LNCaP clone FGC (cell line): ENCODE data around the gene ZNF879.

Experiments used
- DNase-seq: peaks from one replicate; pipeline ENCODE4 v3.0.0-alpha.2; 2011; ENCODE audit warnings: low read depth
- H3K4me3 ChIP-seq: 2 replicates; pipeline ENCODE4 v1.5.1; 2011; ENCODE audit warnings: mild to moderate bottlenecking, low read depth, low read length, control low read depth
- TF ChIP-seq, protein P1 (sequence below): IDR thresholded peaks from 2 replicates; pipeline ENCODE4 v1.5.1; 2012; ENCODE audit warnings: mild to moderate bottlenecking; ENCODE audit not compliant: control insufficient read depth, insufficient read depth; ENCODE audit errors: extremely low read depth

ZNF879 gene

GRCh38 chr5:179054876-179055275, 31.3 kb downstream of the ZNF879 start:
- H3K4me3 ChIP-seq: no peak overlapping the region
- DNase-seq: no peak
- TF ChIP-seq, protein P1, sequence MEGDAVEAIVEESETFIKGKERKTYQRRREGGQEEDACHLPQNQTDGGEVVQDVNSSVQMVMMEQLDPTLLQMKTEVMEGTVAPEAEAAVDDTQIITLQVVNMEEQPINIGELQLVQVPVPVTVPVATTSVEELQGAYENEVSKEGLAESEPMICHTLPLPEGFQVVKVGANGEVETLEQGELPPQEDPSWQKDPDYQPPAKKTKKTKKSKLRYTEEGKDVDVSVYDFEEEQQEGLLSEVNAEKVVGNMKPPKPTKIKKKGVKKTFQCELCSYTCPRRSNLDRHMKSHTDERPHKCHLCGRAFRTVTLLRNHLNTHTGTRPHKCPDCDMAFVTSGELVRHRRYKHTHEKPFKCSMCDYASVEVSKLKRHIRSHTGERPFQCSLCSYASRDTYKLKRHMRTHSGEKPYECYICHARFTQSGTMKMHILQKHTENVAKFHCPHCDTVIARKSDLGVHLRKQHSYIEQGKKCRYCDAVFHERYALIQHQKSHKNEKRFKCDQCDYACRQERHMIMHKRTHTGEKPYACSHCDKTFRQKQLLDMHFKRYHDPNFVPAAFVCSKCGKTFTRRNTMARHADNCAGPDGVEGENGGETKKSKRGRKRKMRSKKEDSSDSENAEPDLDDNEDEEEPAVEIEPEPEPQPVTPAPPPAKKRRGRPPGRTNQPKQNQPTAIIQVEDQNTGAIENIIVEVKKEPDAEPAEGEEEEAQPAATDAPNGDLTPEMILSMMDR: no peak

GRCh38 chr5:179055436-179055835, 31.8 kb downstream of the ZNF879 start:
- no peak for DNase-seq
- H3K4me3 ChIP-seq: no peak overlapping the region
- TF ChIP-seq, protein P1: no peak

DNA sequence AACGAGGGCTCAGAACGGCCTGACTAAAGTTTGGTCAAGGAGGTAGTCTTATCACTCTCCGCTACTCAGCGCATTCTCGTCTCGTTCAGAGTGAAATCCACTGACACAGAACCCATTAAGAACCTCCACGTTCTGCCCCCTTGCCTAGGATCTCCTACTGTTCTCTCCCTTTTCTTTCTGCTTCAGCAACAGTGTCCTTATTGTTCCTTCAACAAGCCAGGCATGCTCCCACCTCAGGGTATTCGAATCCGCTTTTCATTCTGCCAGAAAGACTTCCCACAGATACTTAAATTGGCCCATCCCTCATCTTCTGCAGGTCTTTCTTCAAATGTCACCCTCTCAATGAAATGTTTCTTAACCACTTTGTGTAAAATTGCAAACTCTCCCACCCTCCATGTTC, 32.2 kb downstream of the ZNF879 start:
- TF ChIP-seq, protein P1: no peak
- no peak overlapping the region for H3K4me3 ChIP-seq
- no peak for DNase-seq

GRCh38 chr5:179060116-179061008, 36.8 kb downstream of the ZNF879 start, which contains the start of gene ZNF354C:
TSS of gene ZNF354C (plus strand) at chr5:179060373. CDS start at chr5:179062069, 1,696 bp downstream.
- TF ChIP-seq, protein P1: no peak
- peak; percentile 42 for DNase-seq
- H3K4me3 ChIP-seq: peak within 1 kb of the TSS; percentile 72

DNA sequence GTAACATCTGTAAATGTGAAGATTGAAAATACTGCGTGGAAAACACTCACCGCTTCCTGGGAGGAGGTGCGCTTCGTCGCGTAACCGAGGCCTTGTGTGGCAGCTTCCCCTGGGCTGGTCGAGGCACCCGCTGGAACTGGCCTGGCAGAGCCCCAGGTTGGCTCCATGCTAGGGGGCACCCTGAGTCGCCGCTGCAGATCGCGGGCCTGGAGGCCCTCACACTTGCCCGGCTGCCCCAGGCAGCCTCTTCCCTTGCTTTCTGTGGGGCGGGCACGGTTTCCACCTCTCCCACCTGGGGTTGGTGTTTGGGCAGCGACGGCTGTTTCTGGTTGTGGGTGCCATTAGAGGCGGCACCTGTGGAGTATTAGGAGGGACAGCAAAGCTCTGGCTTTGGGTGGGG, 37.4 kb downstream of the ZNF879 start:
- TF ChIP-seq, protein P1: no peak
- peak overlapping the region; percentile 72 for H3K4me3 ChIP-seq

GRCh38 chr5:179065703-179066102, 42.1 kb downstream of the ZNF879 start:
- H3K4me3 ChIP-seq: no peak overlapping the region
- TF ChIP-seq, protein P1: no peak
- DNase-seq: no peak

More for the DNA sequence above, 37.4 kb downstream of the ZNF879 start:
- DNase-seq: no peak
